WTC11 (cell line): ENCODE results near the gene PRR13. TPM values are rescaled to one million over a fixed set of nuclear protein-coding genes. Genes with fewer than 3 reads are reported as not detected.
A peak's percentile ranks its signal among the peaks of the same experiment; 100 is the strongest.

Experiments
- ATAC-seq: fragments of 200-7000 bp; cut with Tn5 transposase; 2 replicates; pipeline ENCODE4 v1.10.0; 2021; ENCODE audit warnings: mild to moderate bottlenecking, moderate library complexity
- CTCF ChIA-PET: fragments of 300-600 bp; sonication (Branson Sonifier 250); formaldehyde crosslinking; loops from one replicate; lab custom pipeline; 2021; ENCODE audit warnings: antibody characterized with exemption; lab: Charles Lee
- POLR2A ChIA-PET: fragments of 350-600 bp; sonication (Branson Sonifier 250); formaldehyde crosslinking; loops from one replicate; lab custom pipeline; 2021; ENCODE audit warnings: antibody characterized with exemption; lab: Charles Lee
- DNase-seq: peaks from one replicate; pipeline ENCODE4 v3.0.0; 2021; ENCODE audit warnings: low spot score
- H3K27ac Mint-ChIP-seq: 2 replicates; pipeline ENCODE4 v1.8.0; 2021; ENCODE audit warnings: mixed read lengths
- H3K27me3 Mint-ChIP-seq: 2 replicates; pipeline ENCODE4 v1.8.0; 2021; ENCODE audit warnings: low read depth, mild to moderate bottlenecking, moderate library complexity, mixed read lengths
- H3K36me3 Mint-ChIP-seq: 2 replicates; pipeline ENCODE4 v1.8.0; 2021; ENCODE audit warnings: mixed read lengths
- H3K4me1 Mint-ChIP-seq: 2 replicates; pipeline ENCODE4 v1.8.0; 2022; ENCODE audit warnings: mixed read lengths
- H3K4me3 Mint-ChIP-seq: 2 replicates; pipeline ENCODE4 v1.8.0; 2021; ENCODE audit warnings: mild to moderate bottlenecking, moderate library complexity, mixed read lengths
- H3K9me3 Mint-ChIP-seq: 2 replicates; pipeline ENCODE4 v1.8.0; 2021; ENCODE audit warnings: mixed read lengths
- AR ChIP-seq: fragments of 250-450 bp; sonication (Bioruptor Pico); IDR thresholded peaks from 2 replicates; pipeline ENCODE4 v1.9.0; 2021; ENCODE audit warnings: mild to moderate bottlenecking
- CREB1 ChIP-seq: sonication (generic); formaldehyde crosslinking; IDR thresholded peaks from 2 replicates; pipeline ENCODE4 v1.8.0; 2023; ENCODE audit warnings: mild to moderate bottlenecking, missing genetic modification reagents
- FOXJ3 ChIP-seq: sonication (generic); formaldehyde crosslinking; IDR thresholded peaks from 2 replicates; pipeline ENCODE4 v1.9.0; 2021; ENCODE audit warnings: missing genetic modification reagents, mild to moderate bottlenecking, borderline replicate concordance
- GABPB1 ChIP-seq: sonication (generic); formaldehyde crosslinking; IDR thresholded peaks from 2 replicates; pipeline ENCODE4 v1.8.1; 2023; ENCODE audit warnings: mild to moderate bottlenecking, missing genetic modification reagents
- GTF2I ChIP-seq: fragments of 250-450 bp; sonication (Bioruptor Pico); conservative IDR thresholded peaks from 2 replicates; pipeline ENCODE4 v1.4.0; 2021; ENCODE audit warnings: mild to moderate bottlenecking
- JAZF1 ChIP-seq: fragments of 250-450 bp; sonication (Bioruptor Pico); IDR thresholded peaks from 2 replicates; pipeline ENCODE4 v1.9.0; 2021; ENCODE audit warnings: moderate library complexity, mild to moderate bottlenecking, inconsistent platforms
- MXD4 ChIP-seq: fragments of 250-450 bp; sonication (Bioruptor Pico); IDR thresholded peaks from 2 replicates; pipeline ENCODE4 v1.8.0; 2021; ENCODE audit warnings: mild to moderate bottlenecking, moderate library complexity, borderline replicate concordance
- NFE2L1 ChIP-seq: sonication (generic); formaldehyde crosslinking; IDR thresholded peaks from 2 replicates; pipeline ENCODE4 v1.8.1; 2023; ENCODE audit warnings: missing genetic modification reagents
- NR3C1 ChIP-seq: sonication (generic); formaldehyde crosslinking; conservative IDR thresholded peaks from 2 replicates; pipeline ENCODE4 v1.8.1; 2023; ENCODE audit warnings: low read depth, mild to moderate bottlenecking, missing genetic modification reagents
- PRRX2 ChIP-seq: fragments of 250-450 bp; sonication (Bioruptor Pico); IDR thresholded peaks from 2 replicates; pipeline ENCODE4 v1.8.0; 2021; ENCODE audit warnings: mild to moderate bottlenecking
- RELA ChIP-seq: sonication (generic); formaldehyde crosslinking; IDR thresholded peaks from 2 replicates; pipeline ENCODE4 v1.8.1; 2022; ENCODE audit warnings: missing genetic modification reagents, mild to moderate bottlenecking, borderline replicate concordance
- TP53 ChIP-seq: sonication (generic); formaldehyde crosslinking; IDR thresholded peaks from 2 replicates; pipeline ENCODE4 v1.8.1; 2023; ENCODE audit warnings: mild to moderate bottlenecking, missing genetic modification reagents
- ZNF121 ChIP-seq: sonication (generic); formaldehyde crosslinking; IDR thresholded peaks from 2 replicates; pipeline ENCODE4 v1.8.0; 2023; ENCODE audit warnings: missing genetic modification reagents
- ZNF232 ChIP-seq: sonication (generic); formaldehyde crosslinking; IDR thresholded peaks from 2 replicates; pipeline ENCODE4 v1.8.0; 2022; ENCODE audit warnings: mild to moderate bottlenecking, missing genetic modification reagents
- ZNF317 ChIP-seq: sonication (generic); formaldehyde crosslinking; IDR thresholded peaks from 2 replicates; pipeline ENCODE4 v1.8.1; 2023; ENCODE audit warnings: low read depth, mild to moderate bottlenecking, moderate library complexity, missing genetic modification reagents, borderline replicate concordance
- ZNF671 ChIP-seq: fragments of 250-450 bp; sonication (Bioruptor Pico); IDR thresholded peaks from 2 replicates; pipeline ENCODE4 v1.8.0; 2021; ENCODE audit warnings: mild to moderate bottlenecking
- total RNA-seq: library from RNA; stranded (reverse); gene quantifications from 3 replicates; pipeline ENCODE4 v1.2.3, GENCODE V29; 2021
- TF ChIP-seq, protein P1 (sequence below): fragments of 250-450 bp; sonication (Bioruptor Pico); IDR thresholded peaks from 2 replicates; pipeline ENCODE4 v1.9.0; 2021; ENCODE audit warnings: mild to moderate bottlenecking
- TF ChIP-seq, protein P2 (sequence below): sonication (generic); formaldehyde crosslinking; IDR thresholded peaks from 2 replicates; pipeline ENCODE4 v1.8.1; 2023; ENCODE audit warnings: mild to moderate bottlenecking, missing genetic modification reagents, borderline replicate concordance
- TF ChIP-seq, protein P3 (sequence below): sonication (generic); formaldehyde crosslinking; IDR thresholded peaks from 2 replicates; pipeline ENCODE4 v1.8.0; 2022; ENCODE audit warnings: mild to moderate bottlenecking, missing genetic modification reagents
- TF ChIP-seq, protein P4 (sequence below): sonication (generic); formaldehyde crosslinking; IDR thresholded peaks from 2 replicates; pipeline ENCODE4 v1.8.1; 2022; ENCODE audit warnings: mild to moderate bottlenecking, missing genetic modification reagents, moderate library complexity, borderline replicate concordance
- TF ChIP-seq, protein P5 (sequence below): fragments of 250-450 bp; sonication (Bioruptor Pico); IDR thresholded peaks from 2 replicates; pipeline ENCODE4 v1.9.0; 2021; ENCODE audit warnings: mild to moderate bottlenecking, borderline replicate concordance

PRR13 gene
- total RNA-seq, 1 experiment from 2014 or later = 187 TPM

- TF ChIP-seq GABPB1 (CRISPR knock-in tag) (no peak), FOXJ3 (no peak), RELA (CRISPR knock-in tag) (no peak), NFE2L1 (CRISPR knock-in tag) (no peak), ZNF232 (no peak), GTF2I (CRISPR knock-in tag) (no peak), TP53 (CRISPR knock-in tag) (no peak), NR3C1 (CRISPR knock-in tag) (no peak), ZNF317 (no peak), ZNF121 (no peak), PRRX2 (CRISPR knock-in tag) (no peak), CREB1 (no peak)
- TF ChIP-seq, protein P1, sequence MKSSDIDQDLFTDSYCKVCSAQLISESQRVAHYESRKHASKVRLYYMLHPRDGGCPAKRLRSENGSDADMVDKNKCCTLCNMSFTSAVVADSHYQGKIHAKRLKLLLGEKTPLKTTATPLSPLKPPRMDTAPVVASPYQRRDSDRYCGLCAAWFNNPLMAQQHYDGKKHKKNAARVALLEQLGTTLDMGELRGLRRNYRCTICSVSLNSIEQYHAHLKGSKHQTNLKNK = no peak
- TF ChIP-seq, protein P2, sequence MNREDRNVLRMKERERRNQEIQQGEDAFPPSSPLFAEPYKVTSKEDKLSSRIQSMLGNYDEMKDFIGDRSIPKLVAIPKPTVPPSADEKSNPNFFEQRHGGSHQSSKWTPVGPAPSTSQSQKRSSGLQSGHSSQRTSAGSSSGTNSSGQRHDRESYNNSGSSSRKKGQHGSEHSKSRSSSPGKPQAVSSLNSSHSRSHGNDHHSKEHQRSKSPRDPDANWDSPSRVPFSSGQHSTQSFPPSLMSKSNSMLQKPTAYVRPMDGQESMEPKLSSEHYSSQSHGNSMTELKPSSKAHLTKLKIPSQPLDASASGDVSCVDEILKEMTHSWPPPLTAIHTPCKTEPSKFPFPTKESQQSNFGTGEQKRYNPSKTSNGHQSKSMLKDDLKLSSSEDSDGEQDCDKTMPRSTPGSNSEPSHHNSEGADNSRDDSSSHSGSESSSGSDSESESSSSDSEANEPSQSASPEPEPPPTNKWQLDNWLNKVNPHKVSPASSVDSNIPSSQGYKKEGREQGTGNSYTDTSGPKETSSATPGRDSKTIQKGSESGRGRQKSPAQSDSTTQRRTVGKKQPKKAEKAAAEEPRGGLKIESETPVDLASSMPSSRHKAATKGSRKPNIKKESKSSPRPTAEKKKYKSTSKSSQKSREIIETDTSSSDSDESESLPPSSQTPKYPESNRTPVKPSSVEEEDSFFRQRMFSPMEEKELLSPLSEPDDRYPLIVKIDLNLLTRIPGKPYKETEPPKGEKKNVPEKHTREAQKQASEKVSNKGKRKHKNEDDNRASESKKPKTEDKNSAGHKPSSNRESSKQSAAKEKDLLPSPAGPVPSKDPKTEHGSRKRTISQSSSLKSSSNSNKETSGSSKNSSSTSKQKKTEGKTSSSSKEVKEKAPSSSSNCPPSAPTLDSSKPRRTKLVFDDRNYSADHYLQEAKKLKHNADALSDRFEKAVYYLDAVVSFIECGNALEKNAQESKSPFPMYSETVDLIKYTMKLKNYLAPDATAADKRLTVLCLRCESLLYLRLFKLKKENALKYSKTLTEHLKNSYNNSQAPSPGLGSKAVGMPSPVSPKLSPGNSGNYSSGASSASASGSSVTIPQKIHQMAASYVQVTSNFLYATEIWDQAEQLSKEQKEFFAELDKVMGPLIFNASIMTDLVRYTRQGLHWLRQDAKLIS (CRISPR knock-in tag) = no peak
- TF ChIP-seq, protein P3, sequence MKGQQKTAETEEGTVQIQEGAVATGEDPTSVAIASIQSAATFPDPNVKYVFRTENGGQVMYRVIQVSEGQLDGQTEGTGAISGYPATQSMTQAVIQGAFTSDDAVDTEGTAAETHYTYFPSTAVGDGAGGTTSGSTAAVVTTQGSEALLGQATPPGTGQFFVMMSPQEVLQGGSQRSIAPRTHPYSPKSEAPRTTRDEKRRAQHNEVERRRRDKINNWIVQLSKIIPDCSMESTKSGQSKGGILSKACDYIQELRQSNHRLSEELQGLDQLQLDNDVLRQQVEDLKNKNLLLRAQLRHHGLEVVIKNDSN (CRISPR knock-in tag) = no peak
- ChIA-PET CTCF (interaction anchor here (0.7 to 8.1 kb wide), 5 partner anchors 22 to 158 kb away, joined by 3 to 99 read pairs (median 3); partner anchors contain the start of genes AAAS, NPFF, SP1 and TARBP2), POLR2A (interaction anchor here (0.6 kb wide), 1 partner anchor 180 kb away, joined by 3 read pairs; the partner anchor contains the start of gene MYG1)
- Mint-ChIP-seq H3K9me3 (no peaks in the 10 kb centered on the region), H3K4me1 (peaks cover 41% of the 10 kb centered on the region), H3K27me3 (no peaks in the 10 kb centered on the region), H3K4me3 (no peak overlapping the region), H3K27ac (peak overlapping the region; percentile 76; the same call in 1 of the 2 replicates), H3K36me3 (peaks cover 71% of the 10 kb centered on the region)
- DNase-seq (no peak), ATAC-seq (no peak)
Measured at GRCh38 chr12:53479331-53479730, 37.8 kb downstream of the PRR13 start.

- DNase-seq (no peak), ATAC-seq (no peak)
- POLR2A ChIA-PET = interaction anchor here (1.0 to 2.7 kb wide), 3 partner anchors 12 to 19 kb away, joined by 3 to 23 read pairs (median 9); no protein-coding TSS in a partner anchor
- Mint-ChIP-seq H3K4me3 (no peak overlapping the region), H3K27ac (peak overlapping the region; percentile 72), H3K36me3 (peaks cover 70% of the 10 kb centered on the region), H3K27me3 (no peaks in the 10 kb centered on the region), H3K9me3 (no peaks in the 10 kb centered on the region), H3K4me1 (peaks cover 30% of the 10 kb centered on the region)
- CTCF ChIA-PET = interaction anchor here (0.7 to 8.1 kb wide), 11 partner anchors 7 to 159 kb away, joined by 3 to 99 read pairs (median 8); partner anchors contain the start of genes AAAS, MAP3K12, NPFF and TARBP2
- TF ChIP-seq AR (CRISPR knock-in tag) (no peak), MXD4 (CRISPR knock-in tag) (no peak), ZNF671 (CRISPR knock-in tag) (no peak), GTF2I (CRISPR knock-in tag) (no peak), JAZF1 (CRISPR knock-in tag) (no peak)
- TF ChIP-seq, protein P4, sequence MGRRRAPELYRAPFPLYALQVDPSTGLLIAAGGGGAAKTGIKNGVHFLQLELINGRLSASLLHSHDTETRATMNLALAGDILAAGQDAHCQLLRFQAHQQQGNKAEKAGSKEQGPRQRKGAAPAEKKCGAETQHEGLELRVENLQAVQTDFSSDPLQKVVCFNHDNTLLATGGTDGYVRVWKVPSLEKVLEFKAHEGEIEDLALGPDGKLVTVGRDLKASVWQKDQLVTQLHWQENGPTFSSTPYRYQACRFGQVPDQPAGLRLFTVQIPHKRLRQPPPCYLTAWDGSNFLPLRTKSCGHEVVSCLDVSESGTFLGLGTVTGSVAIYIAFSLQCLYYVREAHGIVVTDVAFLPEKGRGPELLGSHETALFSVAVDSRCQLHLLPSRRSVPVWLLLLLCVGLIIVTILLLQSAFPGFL = no peak
- TF ChIP-seq, protein P5, sequence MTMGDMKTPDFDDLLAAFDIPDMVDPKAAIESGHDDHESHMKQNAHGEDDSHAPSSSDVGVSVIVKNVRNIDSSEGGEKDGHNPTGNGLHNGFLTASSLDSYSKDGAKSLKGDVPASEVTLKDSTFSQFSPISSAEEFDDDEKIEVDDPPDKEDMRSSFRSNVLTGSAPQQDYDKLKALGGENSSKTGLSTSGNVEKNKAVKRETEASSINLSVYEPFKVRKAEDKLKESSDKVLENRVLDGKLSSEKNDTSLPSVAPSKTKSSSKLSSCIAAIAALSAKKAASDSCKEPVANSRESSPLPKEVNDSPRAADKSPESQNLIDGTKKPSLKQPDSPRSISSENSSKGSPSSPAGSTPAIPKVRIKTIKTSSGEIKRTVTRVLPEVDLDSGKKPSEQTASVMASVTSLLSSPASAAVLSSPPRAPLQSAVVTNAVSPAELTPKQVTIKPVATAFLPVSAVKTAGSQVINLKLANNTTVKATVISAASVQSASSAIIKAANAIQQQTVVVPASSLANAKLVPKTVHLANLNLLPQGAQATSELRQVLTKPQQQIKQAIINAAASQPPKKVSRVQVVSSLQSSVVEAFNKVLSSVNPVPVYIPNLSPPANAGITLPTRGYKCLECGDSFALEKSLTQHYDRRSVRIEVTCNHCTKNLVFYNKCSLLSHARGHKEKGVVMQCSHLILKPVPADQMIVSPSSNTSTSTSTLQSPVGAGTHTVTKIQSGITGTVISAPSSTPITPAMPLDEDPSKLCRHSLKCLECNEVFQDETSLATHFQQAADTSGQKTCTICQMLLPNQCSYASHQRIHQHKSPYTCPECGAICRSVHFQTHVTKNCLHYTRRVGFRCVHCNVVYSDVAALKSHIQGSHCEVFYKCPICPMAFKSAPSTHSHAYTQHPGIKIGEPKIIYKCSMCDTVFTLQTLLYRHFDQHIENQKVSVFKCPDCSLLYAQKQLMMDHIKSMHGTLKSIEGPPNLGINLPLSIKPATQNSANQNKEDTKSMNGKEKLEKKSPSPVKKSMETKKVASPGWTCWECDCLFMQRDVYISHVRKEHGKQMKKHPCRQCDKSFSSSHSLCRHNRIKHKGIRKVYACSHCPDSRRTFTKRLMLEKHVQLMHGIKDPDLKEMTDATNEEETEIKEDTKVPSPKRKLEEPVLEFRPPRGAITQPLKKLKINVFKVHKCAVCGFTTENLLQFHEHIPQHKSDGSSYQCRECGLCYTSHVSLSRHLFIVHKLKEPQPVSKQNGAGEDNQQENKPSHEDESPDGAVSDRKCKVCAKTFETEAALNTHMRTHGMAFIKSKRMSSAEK (CRISPR knock-in tag) = no peak
Measured at GRCh38 chr12:53480491-53481442, 39.2 kb downstream of the PRR13 start.
